ENCODE data around the gene FMN2.
"Not testable (repeated sequence)": the region's sequence is repeated elsewhere in the genome, so short reads cannot be mapped to it uniquely, and the experiment has no call there.

The FMN2 gene

GRCh38 chr1:240139511-240139910 lies 47.8 kb downstream of the FMN2 start:
- no peak for DNase-seq (ENCODE audit: low spot score)

GRCh38 chr1:240145120-240145519 lies 53.4 kb downstream of the FMN2 start:
- DNase-seq (ENCODE audit: low spot score): no peak

- DNase-seq (ENCODE audit: low spot score): no peak
Measured at GRCh38 chr1:240148333-240148732, 56.6 kb downstream of the FMN2 start.

GRCh38 chr1:240149484-240150094 lies 57.9 kb downstream of the FMN2 start:
- peak; percentile 81 for DNase-seq (ENCODE audit: low spot score)

- DNase-seq (ENCODE audit: low spot score): no peak
Measured at GRCh38 chr1:240151136-240151735, 59.6 kb downstream of the FMN2 start.

- DNase-seq (ENCODE audit: low spot score): no peak
Measured at GRCh38 chr1:240152611-240153297, 61.1 kb downstream of the FMN2 start.

- DNase-seq (ENCODE audit: low spot score): no peak
Measured at GRCh38 chr1:240155605-240156004, 63.9 kb downstream of the FMN2 start.

- no peak for DNase-seq (ENCODE audit: low spot score)
Measured at GRCh38 chr1:240164742-240165141, 73.1 kb downstream of the FMN2 start.

- DNase-seq (ENCODE audit: low spot score): no peak
Measured at GRCh38 chr1:240169188-240169587, 77.5 kb downstream of the FMN2 start.

- DNase-seq (ENCODE audit: low spot score): peak; percentile 22
Measured at GRCh38 chr1:240170266-240170665, 78.6 kb downstream of the FMN2 start.

- DNase-seq (ENCODE audit: low spot score): no peak
Measured at GRCh38 chr1:240170806-240171205, 79.1 kb downstream of the FMN2 start.

- DNase-seq (ENCODE audit: low spot score): no peak
Measured at GRCh38 chr1:240171907-240172306, 80.2 kb downstream of the FMN2 start.

GRCh38 chr1:240173836-240174235 lies 82.2 kb downstream of the FMN2 start:
- no peak for DNase-seq (ENCODE audit: low spot score)

- no peak for DNase-seq (ENCODE audit: low spot score)
Measured at GRCh38 chr1:240174734-240175133, 83.1 kb downstream of the FMN2 start.

GRCh38 chr1:240178366-240178765 lies 86.7 kb downstream of the FMN2 start:
- peak; percentile 19 for DNase-seq (ENCODE audit: low spot score)

GRCh38 chr1:240184682-240185081 lies 93.0 kb downstream of the FMN2 start:
- DNase-seq (ENCODE audit: low spot score): not testable (repeated sequence)

GRCh38 chr1:240188139-240188538 lies 96.5 kb downstream of the FMN2 start:
- peak; percentile 75 for DNase-seq (ENCODE audit: low spot score)

GRCh38 chr1:240189386-240189989 lies 97.8 kb downstream of the FMN2 start:
- DNase-seq (ENCODE audit: low spot score): peak; percentile 49

GRCh38 chr1:240190881-240191401 lies 99.3 kb downstream of the FMN2 start:
- peak; percentile 24 for DNase-seq (ENCODE audit: low spot score)

- DNase-seq (ENCODE audit: low spot score): no peak
Measured at GRCh38 chr1:240192851-240193250, 101.2 kb downstream of the FMN2 start.

- DNase-seq (ENCODE audit: low spot score): no peak
Measured at GRCh38 chr1:240193679-240194078, 102.0 kb downstream of the FMN2 start.

- peak; percentile 66 for DNase-seq (ENCODE audit: low spot score)
Measured at GRCh38 chr1:240194120-240194519, 102.4 kb downstream of the FMN2 start.

- no peak for DNase-seq (ENCODE audit: low spot score)
Measured at GRCh38 chr1:240198376-240198775, 106.7 kb downstream of the FMN2 start.
